ENCODE measurements around the gene C1RL. TPM values are rescaled to one million over a fixed set of nuclear protein-coding genes. Genes with fewer than 3 reads are reported as not detected.

C1RL gene
- total and polyA plus RNA-seq, 2 donors from 2014 or later, result 25.2 to 147 TPM

DNA sequence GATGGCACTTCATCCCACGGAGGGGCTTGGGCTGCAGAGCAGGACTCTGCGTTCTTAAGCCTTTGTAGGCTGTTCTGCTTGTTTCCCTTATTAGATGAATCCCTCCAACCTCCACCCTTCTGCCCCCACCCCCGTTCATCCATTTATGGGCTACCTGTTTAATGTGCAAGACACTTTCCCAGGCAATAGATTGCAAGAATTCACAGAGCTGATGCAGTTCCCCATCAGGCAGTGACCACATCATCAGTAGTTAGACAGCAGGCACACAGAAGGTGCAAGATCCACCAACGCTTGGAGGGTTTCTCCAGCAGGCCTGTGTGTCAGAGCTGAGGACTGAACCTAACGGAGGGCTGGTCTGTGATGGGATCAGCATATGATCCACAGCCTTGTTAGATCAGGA is 15.5 kb downstream of the C1RL start:
- intact Hi-C loops (cut with DNase I), result loop anchor here (10.0 kb wide), 1 partner anchor 149 kb away; the partner anchor contains the start of genes C12orf57 and RNU7-1
- Histone ChIP-seq H3K36me3 (ENCODE audit: control insufficient read depth in 2 of 3, insufficient read depth in 3 of 3, low read length in 3 of 3) (no peaks in the 10 kb centered on the region), H3K27ac (ENCODE audit: low read depth in 2 of 2, low read length in 2 of 2) (no peak overlapping the region), H3K9me3 (ENCODE audit: control insufficient read depth in 2 of 3, insufficient read depth in 1 of 3, low read length in 3 of 3) (no peaks in the 10 kb centered on the region), H3K4me1 (ENCODE audit: control insufficient read depth in 2 of 3, insufficient read depth in 2 of 3, low read depth in 1 of 3, low read length in 3 of 3) (peaks cover 0 to 11% (median 0%) of the 10 kb centered on the region in 3 donors), H3K9ac (ENCODE audit: low read length in 3 of 3) (no peak overlapping the region), H3K4me3 (ENCODE audit: low read length in 3 of 3) (no peak overlapping the region), H3K27me3 (ENCODE audit: control insufficient read depth, insufficient read depth, low read length) (no peaks in the 10 kb centered on the region)
- DNase-seq (no peak), FAIRE-seq (no peak)
- TF ChIP-seq, protein P1, sequence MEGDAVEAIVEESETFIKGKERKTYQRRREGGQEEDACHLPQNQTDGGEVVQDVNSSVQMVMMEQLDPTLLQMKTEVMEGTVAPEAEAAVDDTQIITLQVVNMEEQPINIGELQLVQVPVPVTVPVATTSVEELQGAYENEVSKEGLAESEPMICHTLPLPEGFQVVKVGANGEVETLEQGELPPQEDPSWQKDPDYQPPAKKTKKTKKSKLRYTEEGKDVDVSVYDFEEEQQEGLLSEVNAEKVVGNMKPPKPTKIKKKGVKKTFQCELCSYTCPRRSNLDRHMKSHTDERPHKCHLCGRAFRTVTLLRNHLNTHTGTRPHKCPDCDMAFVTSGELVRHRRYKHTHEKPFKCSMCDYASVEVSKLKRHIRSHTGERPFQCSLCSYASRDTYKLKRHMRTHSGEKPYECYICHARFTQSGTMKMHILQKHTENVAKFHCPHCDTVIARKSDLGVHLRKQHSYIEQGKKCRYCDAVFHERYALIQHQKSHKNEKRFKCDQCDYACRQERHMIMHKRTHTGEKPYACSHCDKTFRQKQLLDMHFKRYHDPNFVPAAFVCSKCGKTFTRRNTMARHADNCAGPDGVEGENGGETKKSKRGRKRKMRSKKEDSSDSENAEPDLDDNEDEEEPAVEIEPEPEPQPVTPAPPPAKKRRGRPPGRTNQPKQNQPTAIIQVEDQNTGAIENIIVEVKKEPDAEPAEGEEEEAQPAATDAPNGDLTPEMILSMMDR (IDR thresholded peaks at IDR 0.05; ENCODE audit: borderline replicate concordance, extremely low read depth, insufficient read depth), result no peak

DNA sequence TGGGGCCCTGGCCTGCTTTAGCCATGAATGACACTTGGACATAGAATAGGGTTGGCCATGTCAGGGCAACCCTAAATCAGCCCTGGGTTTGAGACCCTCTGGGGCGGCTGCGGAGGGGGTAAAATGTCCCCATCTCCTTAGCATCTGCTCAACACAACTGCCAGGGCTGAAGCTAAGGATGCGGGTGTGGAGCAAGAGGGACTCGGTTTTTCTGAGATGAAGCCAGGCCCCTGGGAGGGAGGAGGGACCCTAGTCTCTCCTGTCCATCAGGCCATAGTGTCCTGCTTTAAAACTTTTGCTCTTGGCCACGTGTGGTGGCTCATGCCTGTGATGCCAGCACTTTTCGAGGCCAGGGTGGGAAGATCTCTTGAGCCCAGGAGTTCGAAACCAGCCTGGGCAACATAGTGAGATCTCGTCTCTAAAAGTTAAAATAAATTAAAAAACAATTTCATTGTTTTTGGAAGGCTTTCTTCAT is 16.0 kb downstream of the C1RL start:
- Histone ChIP-seq H3K27ac (ENCODE audit: low read depth in 2 of 2, low read length in 2 of 2) (no peak overlapping the region), H3K9me3 (ENCODE audit: control insufficient read depth in 2 of 3, insufficient read depth in 1 of 3, low read length in 3 of 3) (no peaks in the 10 kb centered on the region), H3K4me3 (ENCODE audit: low read length in 3 of 3) (no peak overlapping the region), H3K36me3 (ENCODE audit: control insufficient read depth in 2 of 3, insufficient read depth in 3 of 3, low read length in 3 of 3) (no peaks in the 10 kb centered on the region), H3K27me3 (ENCODE audit: control insufficient read depth, insufficient read depth, low read length) (no peaks in the 10 kb centered on the region), H3K4me1 (ENCODE audit: control insufficient read depth in 2 of 3, insufficient read depth in 2 of 3, low read depth in 1 of 3, low read length in 3 of 3) (peaks cover 0 to 11% (median 0%) of the 10 kb centered on the region in 3 donors), H3K9ac (ENCODE audit: low read length in 3 of 3) (no peak overlapping the region)
- intact Hi-C loops (cut with DNase I), result loop anchor here (10.0 kb wide), 1 partner anchor 148 kb away; the partner anchor contains the start of genes C12orf57 and RNU7-1
- DNase-seq, result no peak
- TF ChIP-seq, protein P1 (IDR thresholded peaks at IDR 0.05; ENCODE audit: borderline replicate concordance, extremely low read depth, insufficient read depth), result no peak
- no peak for FAIRE-seq

DNA sequence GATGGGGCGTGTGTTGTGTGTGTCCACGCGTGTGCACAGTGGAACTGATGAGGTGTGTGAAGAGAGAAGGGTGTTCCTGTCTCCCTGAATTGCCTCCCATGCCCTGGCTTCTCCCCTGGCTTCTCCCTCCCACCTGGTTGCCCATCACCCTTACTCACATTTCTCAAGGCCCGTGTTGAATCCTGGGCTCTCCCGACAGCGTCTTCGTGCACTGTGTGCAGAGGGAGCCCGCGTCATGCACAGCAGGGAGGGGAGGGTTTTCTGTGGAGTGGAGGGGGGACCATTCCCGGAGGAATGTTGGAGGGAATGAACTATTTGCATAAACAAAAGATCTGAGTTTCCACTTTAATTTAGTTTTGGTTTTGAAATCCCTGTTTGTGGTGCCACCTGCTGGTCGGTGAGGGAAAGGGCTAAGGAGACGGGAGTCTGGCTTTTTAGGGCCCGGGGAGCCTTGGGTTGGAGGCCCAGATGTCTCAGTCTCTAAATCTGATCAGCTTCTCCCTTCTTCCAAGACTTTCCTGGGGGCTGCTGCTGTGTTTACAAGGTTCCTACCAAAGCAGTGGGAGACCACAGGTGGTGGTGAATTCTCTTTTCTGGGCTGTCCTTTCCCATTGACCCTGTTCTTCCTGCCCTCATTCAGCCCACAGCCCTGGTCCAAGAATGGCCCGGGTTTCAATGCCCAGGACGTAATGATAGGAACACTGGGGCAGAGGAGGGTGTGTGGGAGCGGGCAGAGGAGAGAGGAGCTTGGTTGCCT is 16.6 kb downstream of the C1RL start, which contains the start of gene C1R:
C1R (minus strand) TSS at position 217 of the 757 bp plus-strand sequence; CDS start at position 160, 57 bp downstream.
- FAIRE-seq (peak; percentile 50), DNase-seq (peak; percentile 77 to 96 (median 84))
- H3K27me3 ChIP-seq (ENCODE audit: control insufficient read depth, insufficient read depth, low read length), result no peaks in the 10 kb centered on the region
- peaks cover 0 to 11% (median 0%) of the 10 kb centered on the region in 3 donors for H3K4me1 ChIP-seq (ENCODE audit: control insufficient read depth in 2 of 3, insufficient read depth in 2 of 3, low read depth in 1 of 3, low read length in 3 of 3)
- peak within 1 kb of the TSS; percentile 20 to 64 for H3K27ac ChIP-seq (ENCODE audit: low read depth in 2 of 2, low read length in 2 of 2)
- TF ChIP-seq, protein P1 (IDR thresholded peaks at IDR 0.05; ENCODE audit: borderline replicate concordance, extremely low read depth, insufficient read depth), result peak; percentile 76
- H3K4me3 ChIP-seq (ENCODE audit: low read length in 3 of 3), result peak within 1 kb of the TSS; percentile 38 to 80 (median 63)
- H3K9ac ChIP-seq (ENCODE audit: low read length in 3 of 3), result peak within 1 kb of the TSS in 2 of 3 donors; percentile 48 to 70
- intact Hi-C loops (cut with DNase I), result loop anchor here (10.0 kb wide), 1 partner anchor 148 kb away; the partner anchor contains the start of genes C12orf57 and RNU7-1
- H3K36me3 ChIP-seq (ENCODE audit: control insufficient read depth in 2 of 3, insufficient read depth in 3 of 3, low read length in 3 of 3), result no peaks in the 10 kb centered on the region
- no peaks in the 10 kb centered on the region for H3K9me3 ChIP-seq (ENCODE audit: control insufficient read depth in 2 of 3, insufficient read depth in 1 of 3, low read length in 3 of 3)

Measured in kidney (tissue), 14 donors.